CD4-positive, alpha-beta T cell treated with Interleukin-2 at 100 ng/mL for 4 hours (primary cell): ENCODE measurements around the gene JOSD1.

Experiments used
- DNase-seq: peaks from one replicate; pipeline ENCODE4 v3.0.0-alpha.2; 2020; ENCODE audit warnings: low spot score

The JOSD1 gene

DNA sequence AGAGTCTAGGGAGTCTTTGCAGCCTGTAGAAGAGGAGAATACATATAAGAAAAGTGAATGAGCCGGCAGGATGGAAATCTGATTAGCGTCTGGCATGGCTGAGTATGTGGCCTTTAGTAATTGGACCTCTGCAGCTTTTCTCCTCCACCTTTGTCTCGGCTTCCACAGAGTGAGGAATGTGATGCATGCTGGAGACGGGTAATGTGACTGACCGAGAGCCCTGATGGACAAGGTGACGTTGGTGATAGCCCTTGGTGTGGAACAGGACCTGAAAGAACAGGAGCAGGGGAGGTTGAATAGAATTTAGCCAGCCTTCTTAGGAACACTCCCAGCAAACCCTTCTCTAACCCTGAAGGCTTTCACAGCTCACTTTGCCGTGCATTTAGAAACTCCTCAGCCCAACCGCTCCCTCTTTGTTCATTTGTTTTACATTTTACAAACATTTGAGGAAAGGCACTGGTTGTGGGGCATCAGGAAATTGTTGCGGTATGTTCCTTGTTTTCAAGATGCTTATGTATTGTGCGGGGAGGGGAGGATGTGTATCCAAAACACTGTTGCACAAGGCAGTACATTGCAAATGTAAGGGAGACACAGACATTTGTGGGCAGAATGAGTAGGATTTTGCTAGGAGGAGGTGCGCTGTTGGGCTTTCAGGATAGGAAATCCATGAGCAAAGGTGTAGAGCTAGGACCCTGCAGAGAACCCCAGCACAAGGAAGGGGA lies 11.9 kb upstream of the JOSD1 start:
- DNase-seq: no peak

DNA sequence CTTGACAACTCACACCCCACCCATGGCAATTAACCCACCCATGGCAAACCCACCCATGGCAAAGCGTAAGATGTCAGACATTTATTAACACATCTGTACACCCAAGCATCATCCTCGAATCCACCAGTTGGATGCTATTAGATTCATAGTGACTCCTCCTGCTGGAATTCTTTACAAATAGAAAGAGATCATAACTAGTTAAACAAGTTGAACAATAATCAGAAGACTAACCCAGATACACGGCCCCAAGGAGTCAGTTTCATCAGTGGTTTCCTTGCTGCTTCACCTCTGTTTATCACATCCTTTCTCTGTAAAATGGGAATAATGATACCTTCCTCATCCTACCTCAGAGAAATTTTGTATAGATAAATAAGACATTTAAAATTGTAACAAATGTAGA lies 10.1 kb upstream of the JOSD1 start:
- DNase-seq: no peak

DNA sequence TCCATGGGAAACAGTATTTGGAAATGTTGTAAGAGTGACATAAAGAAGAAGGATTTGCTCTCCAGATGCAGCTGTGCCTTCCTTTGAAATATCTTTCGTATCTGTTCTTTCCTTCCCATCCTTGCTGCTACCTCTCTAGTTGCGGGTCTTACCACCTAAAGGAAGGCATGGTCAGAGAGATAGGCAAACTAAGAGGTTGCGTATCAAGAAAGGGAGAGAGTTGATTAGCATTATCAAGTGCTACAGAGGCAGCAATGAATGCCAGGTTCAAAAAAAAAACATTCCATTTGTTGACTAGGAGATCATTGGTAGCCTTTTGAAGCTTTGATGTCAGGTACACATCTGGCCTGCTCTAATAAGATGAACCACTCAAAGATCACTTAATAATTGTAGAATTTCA lies 9.6 kb upstream of the JOSD1 start:
- no peak for DNase-seq

DNA sequence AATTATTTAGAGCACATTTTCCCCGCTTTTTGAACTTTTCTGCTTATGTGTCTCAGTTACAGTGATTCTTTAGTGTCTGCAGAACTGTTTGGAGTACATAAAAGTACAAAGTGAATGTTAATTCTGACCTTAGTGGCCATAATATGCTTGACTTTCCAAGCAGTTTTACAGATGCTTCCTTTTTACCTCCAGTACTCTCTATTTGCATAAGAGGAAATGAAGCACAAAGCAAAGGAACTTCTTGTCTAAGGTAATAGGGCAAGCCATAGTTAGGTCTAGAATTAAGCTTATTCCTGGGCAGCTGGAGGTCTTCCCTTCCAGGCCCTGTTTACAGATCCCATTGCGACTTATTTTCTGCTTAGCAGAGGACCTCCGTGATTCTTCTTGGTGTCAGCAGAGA lies 8.6 kb upstream of the JOSD1 start:
- DNase-seq: no peak

DNA sequence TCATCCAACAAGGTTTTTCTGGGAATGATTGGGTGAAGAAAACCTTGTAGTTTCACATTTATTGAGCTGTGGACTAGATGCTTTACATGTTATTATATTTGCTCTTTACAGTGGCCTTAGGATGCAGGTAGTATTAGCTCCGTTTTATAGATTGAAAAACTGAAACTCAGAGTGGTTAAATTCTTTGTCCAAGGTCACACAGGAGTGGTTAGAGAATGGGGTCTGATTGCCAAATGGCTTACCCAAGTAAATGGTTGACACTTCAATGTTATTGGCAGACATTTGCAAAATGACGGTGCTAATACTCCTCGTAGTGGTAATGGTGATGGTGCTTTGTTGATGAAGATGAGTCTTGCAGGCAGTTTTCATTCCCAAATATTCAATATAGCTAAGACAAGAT lies 7.2 kb upstream of the JOSD1 start:
- no peak for DNase-seq

DNA sequence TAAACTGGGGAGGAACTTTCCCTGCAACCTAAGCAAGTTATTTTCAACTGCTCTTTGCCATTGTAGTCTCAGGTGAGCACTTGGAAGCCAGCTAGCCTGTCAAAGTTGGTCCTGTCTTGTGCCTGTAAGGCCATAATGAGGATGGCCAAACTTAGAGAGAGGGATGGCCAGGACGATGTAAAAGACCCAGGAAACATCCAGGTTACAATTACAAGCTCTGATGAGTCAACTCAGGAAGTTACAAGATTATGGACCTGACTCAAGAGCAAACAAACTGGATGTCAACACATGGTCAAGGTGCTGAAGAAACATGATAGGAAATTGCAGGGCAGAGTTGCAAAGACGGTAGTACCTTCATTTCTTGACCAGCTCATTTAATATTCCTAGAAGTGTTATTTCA lies 6.6 kb upstream of the JOSD1 start:
- DNase-seq: no peak

DNA sequence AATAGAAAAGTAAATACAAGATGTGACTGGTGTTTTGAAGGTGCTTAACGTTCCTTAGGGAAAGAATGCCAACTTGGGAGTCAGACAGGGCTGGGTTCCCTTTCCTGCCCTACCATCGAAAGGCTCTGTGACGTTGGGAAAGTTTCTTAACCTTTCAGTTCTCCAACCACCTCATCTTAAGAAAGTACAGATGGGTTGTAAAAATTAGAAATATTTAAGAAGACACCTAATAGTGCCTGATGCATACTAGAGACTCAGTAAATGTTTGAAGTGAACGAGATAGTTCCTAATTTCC lies 6.1 kb upstream of the JOSD1 start:
- no peak for DNase-seq

DNA sequence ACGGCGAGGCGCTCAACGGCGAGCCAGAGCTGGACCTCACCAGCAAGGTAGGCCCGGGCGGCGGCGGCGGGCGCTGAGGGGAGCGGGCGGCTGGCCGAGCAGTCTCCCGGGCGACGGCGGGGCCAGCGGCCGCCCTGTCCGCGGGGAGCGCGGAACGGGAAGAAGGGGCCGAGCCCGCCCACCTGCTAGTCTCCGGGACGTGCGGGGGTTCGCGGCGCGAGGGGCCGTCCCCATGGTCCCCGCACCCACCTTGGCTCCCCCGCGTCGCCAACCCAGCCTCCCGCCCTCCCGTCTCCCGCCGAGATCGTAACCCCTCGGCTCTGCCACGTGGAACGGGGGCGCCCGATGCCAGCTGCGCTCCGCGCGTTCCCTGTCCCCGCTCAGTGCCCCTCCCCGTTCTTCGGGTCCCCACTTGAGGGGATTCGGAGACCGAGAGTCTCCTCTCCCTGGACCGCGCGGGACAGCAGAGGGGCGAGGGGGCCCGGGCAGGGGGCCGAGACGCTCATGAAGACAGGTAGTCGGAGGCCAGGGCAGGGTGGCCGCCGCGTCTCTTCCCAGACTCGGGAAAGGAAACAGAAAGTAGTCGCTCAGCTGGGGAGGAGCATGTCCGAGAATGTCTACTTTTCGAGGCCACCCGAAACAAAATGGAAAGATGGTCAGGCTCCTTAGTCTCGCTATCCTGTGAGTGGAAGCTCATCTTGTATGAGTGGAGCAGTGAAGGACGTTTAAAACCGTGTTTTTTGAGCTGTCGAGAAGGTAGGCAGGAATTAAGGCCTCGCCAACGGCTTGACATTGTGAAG lies 5.6 kb upstream of the JOSD1 start:
- no peak for DNase-seq

DNA sequence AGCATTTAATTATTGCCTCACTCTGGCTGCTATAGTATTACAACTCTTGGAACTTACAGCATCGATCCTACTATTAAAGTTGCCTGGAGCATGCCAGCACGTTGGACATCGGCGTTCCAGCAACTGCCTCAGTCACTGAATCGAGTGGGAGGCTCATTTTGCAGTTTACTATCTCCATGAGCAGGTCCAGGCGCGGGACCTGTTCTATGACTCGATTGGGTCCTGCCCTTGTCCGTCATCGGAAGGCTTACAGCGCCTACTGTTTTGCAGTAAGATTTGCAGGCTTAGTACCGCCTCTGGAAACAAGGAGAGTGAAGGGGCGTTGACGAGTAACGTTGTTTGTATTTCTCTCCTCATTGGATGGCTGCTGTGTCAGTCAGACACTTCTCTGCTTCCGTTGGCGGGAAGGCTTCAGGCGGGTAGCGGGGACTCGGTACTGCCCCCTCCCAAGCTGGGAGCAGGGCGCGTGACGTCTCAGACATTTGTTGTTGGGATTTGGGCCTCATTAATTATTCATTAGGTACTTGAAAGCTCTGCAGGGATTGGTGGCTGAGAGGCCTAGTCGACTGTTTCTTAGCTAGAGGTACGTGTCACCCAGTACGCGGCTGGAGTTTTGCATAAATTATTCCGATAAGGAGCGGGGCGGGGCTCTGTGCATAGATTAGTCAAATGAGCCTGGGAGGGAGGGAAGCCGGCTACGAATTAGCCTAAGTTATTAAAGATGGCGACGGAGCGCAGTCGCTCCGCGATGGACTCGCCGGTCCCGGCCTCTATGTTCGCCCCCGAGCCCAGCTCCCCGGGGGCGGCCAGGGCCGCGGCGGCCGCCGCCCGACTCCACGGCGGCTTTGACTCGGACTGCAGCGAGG lies 4.7 kb upstream of the JOSD1 start, which contains the start of gene GTPBP1:
GTPBP1 (plus strand) TSS at position 710 of the 866 bp plus-strand sequence; CDS start at position 722, 12 bp downstream.
- peak; percentile 100 for DNase-seq

DNA sequence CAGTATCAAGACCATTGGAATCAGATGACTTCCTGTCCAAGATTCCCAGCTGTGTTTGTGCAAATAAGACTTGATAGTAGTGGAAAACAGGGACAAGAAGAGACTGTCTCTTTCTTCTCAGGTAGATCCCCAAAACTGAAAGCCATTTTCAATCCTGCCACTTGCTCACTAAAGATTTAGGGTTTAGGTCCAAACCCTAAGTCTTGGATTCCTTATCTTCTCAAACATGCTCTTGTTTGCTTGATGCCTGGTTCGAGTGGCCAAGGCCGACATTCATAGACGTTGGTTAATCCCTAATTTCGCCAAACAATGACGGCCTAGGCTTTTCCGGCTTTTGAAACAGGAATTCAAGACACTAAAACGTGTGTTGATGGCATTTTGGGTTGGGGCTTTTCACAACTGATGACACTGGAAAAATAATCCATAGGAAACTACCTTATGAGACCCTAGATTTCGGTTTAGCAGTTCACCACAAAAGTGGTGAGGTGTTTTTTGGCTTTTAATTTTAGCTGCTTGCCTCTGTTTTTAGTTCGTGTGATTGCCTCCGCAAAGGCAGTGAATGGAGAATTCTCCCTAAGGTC lies 4.0 kb upstream of the JOSD1 start:
- DNase-seq: no peak

DNA sequence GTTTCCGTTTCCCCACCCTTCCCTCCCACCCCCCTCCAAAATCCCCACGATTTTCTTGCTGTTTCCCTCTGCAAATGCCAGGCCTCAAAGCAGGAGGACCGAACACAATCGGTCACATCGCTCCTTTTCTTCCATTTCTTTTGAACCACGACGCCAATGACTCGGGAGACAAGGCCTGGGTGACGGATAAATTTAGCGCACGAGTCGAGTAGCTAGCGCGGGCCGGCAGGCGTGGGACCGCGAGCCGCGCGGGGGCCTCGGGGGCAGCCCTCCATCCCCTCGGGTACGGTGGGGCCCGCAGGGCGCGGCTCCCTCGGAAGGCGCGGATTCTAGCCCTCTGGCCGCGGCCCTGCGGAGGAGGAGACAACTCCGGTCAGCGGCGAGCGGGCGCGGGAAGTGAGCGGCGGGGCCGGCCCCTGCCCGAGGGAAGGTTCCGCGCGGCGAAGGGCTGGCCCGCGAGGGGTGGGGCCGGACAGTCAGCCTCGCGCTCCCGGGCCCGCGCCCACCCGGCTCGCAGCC lies 414 bp downstream of the JOSD1 start:
- no peak for DNase-seq

DNA sequence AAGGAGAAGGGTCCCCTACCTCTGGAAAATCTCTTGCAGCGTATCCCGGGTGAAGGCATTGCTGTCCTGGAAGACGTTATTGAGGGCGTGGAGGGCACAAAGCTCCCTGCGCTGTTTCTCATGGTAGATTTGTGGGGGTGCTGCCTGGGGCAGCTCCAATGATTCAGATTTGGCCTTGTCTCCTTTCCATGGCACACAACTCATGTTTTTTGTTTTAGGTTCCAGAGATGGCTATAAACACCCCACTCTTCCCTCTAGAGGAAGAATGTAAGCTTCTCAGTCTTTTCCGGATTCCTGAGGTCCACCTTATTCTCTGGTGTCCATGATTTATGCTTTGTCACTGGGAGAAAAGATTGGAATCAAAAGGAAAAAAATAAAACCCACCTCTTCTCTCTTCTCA lies 959 bp downstream of the JOSD1 start:
- no peak for DNase-seq

DNA sequence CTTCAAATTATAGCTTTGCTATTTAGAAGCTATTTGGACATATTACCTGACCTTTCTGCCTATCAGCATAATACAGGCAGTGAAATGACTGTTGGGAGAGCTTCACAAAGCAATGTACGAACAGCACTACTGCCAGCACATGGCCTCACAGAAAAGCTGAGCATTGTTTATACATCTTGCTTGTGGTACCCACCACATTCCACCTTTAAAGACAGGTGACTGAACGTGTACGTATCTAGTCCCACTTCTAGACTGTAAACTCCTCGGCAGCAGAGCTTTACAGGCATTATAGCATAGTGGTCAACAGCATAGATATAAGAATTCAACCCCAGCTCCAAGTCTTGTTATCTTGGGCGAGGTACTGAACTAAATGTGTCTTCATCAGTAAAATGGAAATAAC lies 1.6 kb downstream of the JOSD1 start:
- DNase-seq: no peak

DNA sequence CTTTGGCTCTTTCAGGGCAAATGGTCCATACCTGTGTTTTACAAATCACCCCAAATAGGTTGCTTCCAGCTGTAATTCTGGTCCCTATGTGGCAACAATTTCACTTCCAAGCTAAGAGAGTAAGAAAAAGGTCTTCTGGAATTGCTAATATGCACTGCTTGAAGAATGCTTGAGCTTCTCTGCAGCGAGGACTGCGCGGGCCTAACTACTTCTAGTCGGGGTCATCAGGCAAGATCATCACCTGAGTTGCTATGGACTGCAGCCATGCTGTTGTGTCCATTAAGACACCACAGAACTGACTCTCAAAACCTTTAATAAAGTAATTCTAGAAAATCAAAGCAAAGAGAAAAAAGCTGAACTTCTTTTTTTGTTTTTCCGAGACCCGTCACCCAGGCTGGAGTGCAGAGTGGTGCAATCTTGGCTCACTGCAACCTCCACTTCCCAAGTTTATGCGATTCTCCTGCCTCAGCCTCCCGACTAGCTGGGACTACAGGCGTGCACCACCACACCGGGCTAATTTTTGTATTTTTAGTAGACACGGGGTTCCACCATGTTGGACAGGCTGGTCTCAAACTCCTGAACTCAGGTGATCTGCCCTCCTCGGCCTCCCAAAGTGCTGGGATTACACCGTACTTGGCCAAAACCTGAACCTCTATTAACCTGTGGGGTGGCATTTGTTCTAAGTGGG lies 2.2 kb downstream of the JOSD1 start:
- DNase-seq: no peak

DNA sequence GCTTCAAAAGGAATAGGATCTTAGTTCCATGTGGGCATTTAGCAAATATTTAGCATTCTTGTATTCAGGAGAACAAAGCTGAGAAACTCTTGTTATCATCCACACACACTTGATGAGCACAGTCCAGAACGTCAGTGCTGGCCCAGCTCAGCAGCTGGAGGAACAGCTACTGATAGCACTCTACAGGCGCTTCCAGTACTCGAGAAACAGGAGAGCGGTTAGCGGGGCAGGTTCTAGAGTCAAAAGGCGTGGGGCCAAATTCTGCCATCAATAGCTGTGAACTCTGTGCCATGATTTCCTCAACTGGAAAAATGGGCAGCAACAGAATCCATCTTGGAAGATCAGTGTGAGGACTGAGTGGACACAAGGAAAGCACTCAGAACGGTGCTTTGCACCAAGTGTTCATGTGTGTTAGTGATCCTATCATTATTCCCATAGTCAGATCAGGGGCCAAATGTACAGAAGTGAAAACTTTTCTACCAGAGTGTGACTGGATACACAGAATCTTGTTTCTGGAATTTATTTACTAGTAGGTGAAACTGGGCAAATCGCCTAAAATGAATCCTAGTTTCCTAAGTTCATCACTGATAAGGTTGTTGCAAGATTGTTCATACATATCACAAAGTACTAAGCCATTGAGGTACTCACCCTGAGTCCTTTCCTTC lies 3.2 kb downstream of the JOSD1 start:
- DNase-seq: no peak

DNA sequence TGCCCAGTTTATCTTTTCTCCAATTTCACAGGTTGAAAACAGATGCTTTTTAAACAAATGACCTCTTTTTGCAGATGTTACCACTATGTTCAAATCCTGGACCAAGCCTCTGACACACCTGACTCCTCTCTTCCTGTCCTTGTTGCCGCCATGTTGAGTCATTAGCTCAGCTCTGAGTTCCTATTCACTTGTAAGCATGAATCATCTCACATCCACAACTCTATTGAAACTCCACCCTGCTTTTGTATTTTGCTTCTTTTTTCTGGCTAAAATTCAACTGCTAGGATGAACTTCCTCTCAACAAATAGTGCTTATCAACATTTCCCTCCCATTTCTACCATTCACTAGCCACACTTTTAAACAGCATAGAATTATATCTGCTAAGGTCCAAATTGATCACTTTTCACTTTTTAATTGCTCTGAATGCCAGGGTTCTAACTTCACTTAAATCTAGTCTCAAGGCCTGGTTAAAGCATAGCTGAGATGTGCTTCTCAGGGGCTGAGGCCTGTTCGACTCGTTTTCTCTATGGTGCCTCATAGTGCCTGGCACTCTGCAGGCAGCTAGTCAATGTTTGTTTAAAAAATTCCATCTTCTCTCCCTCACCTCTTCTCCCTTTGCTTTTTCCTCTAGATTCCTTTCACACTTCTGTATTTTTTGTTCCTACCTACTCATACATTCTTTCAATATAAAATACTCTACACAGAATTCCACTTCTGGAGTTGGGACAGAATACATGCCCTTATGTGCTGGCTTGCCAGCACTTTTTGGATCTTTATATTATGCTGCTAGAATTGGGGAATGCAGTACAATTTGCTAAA lies 3.9 kb downstream of the JOSD1 start:
- DNase-seq: peak; percentile 72

DNA sequence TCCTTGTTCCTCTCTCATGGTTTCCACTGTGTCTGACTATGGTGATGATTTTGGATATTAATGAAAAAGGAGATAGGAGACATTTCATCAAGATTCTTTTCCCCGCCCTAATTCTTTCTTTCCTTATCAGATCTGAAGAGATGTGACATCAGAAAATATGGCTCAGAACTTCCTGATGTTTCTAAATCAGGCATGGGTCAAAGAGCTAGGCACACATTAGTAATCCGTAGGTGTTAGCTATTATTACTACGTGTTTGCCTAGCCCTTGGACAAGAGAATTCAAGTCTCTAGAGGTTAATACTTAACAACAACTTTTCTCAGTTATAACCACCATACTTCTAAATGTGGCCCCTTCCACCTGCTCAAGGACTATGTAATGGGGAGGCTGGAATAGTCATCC lies 5.8 kb downstream of the JOSD1 start:
- DNase-seq: no peak

DNA sequence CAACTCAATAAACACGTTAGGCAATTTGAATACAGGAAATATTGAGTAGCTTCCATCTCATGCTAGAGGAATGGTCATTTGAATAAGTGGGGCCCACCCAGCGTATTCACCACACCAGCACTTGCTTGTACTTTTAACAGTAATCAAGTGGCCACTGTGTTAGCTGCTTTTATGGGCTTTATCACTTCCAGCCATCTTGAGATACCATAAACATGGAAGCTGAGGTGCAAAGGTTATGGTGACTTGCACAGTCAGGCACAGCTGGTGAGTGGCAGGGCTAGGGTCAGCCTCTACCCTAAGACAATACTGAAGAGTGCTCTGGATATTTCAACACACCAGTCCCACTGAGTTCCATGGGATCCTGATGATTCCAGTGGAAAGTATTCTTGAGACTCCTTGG lies 6.7 kb downstream of the JOSD1 start:
- no peak for DNase-seq

DNA sequence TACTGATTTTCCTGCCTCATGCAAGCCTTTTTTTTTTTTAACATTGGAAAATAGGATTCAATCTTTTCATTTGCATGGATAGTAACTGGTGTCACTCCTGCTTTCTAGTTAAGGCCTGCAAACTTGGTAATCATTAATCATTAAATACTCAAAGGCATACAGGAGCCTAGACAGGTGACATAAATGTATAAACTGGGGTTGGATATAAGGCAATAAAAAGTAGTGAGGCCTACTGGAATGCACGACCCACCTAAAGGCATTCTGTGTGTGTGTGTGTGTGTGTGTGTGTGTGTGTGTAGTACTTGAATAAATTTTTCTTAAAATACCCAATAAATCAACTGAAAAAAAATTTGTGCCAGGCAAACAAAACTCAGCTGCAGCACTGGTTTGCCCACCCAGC lies 11.1 kb downstream of the JOSD1 start:
- DNase-seq: no peak

DNA sequence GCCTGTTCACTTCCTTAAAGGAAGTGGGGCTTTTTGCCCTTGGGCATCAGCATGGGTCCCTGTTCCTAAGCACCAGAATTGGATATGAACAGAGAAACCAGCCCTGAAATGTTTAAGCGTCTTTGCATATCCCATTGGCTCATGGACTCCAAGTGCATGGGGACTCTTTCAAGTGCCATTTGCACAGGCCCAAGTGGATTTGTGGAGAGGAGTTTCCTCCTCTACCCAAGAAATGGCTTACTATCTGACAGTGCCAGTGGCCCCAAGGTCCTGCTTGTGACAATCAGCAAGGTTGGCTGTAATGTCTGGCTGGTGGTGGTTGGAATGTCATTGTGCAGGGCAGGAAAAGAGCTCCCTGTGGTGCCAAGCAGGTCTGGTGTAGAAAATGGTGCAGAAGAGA lies 15.0 kb downstream of the JOSD1 start:
- no peak for DNase-seq
